CD14-positive monocyte (primary cell): ENCODE data around the gene PDIA5. TPM values are rescaled to one million over a fixed set of nuclear protein-coding genes. Genes with fewer than 3 reads are reported as not detected.
"Not testable (repeated sequence)": the region's sequence is repeated elsewhere in the genome, so short reads cannot be mapped to it uniquely, and the experiment has no call there.

Experiments used
- DNase-seq, 3 donors: peaks; one replicate each; pipeline ENCODE4 v3.0.0-alpha.2; 2011 to 2022
- H2AFZ ChIP-seq: 2 replicates; pipeline ENCODE4 v1.6.0; 2012; ENCODE audit warnings: mild to moderate bottlenecking, low read depth, low read length, inconsistent platforms; ENCODE audit not compliant: insufficient read depth, poor library complexity, severe bottlenecking
- H3K27ac ChIP-seq, 2 donors: 1 replicate in 1 of 2; 2 replicates in 1 of 2; pipeline ENCODE4 v1.5.1; 2012 to 2013; ENCODE audit warnings: low read length in 2 of 2, control low read depth in 1 of 2, inconsistent platforms in 1 of 2, low read depth in 1 of 2, mild to moderate bottlenecking in 1 of 2
- H3K27me3 ChIP-seq, 2 donors: one replicate each; pipeline versions ENCODE4 v1.6.0 to v1.6.1; 2011 to 2013; ENCODE audit warnings: low read length in 2 of 2; ENCODE audit not compliant: control insufficient read depth in 2 of 2, insufficient read depth in 2 of 2
- H3K36me3 ChIP-seq, 2 donors: replicated peaks in 1 of 2; 1 replicate in 1 of 2; 2 replicates in 1 of 2; pipeline versions ENCODE4 v1.5.1 to v1.6.1; 2012 to 2013; ENCODE audit warnings: low read length in 2 of 2, control low read depth in 1 of 2, inconsistent platforms in 1 of 2, mild to moderate bottlenecking in 1 of 2; ENCODE audit not compliant: insufficient read depth in 2 of 2, control insufficient read depth in 1 of 2
- H3K4me1 ChIP-seq, 2 donors: 1 replicate in 1 of 2; 2 replicates in 1 of 2; pipeline versions ENCODE4 v1.5.1 to v1.6.1; 2012 to 2013; ENCODE audit warnings: low read length in 2 of 2, control low read depth in 1 of 2, inconsistent platforms in 1 of 2, mild to moderate bottlenecking in 1 of 2, moderate library complexity in 1 of 2; ENCODE audit not compliant: insufficient read depth in 2 of 2, control insufficient read depth in 1 of 2
- H3K4me2 ChIP-seq: replicated peaks from 2 replicates; pipeline ENCODE3; 2012; ENCODE audit warnings: low read length, moderate library complexity, mild to moderate bottlenecking; ENCODE audit not compliant: poor library complexity, severe bottlenecking; ENCODE audit errors: extremely low read depth
- H3K4me3 ChIP-seq, 3 experiments: fragments of 200-600 bp in 1 of 3; sonication (generic) in 1 of 3; replicated peaks in 1 of 3; 1 replicate in 2 of 3; 2 replicates in 1 of 3; pipeline ENCODE4 v1.5.1; 2011 to 2013; ENCODE audit warnings: low read length in 3 of 3, mild to moderate bottlenecking in 3 of 3, control low read depth in 2 of 3, low read depth in 2 of 3, inconsistent platforms in 1 of 3, moderate library complexity in 1 of 3
- H3K79me2 ChIP-seq: 2 replicates; pipeline ENCODE4 v1.6.0; 2012; ENCODE audit warnings: mild to moderate bottlenecking, control low read depth, inconsistent platforms, low read length, moderate library complexity; ENCODE audit not compliant: insufficient read depth
- H3K9ac ChIP-seq: 2 replicates; pipeline ENCODE4 v1.6.0; 2017; ENCODE audit warnings: low read length, mild to moderate bottlenecking; ENCODE audit not compliant: insufficient read depth, poor library complexity, severe bottlenecking
- H3K9me3 ChIP-seq, 2 donors: replicated peaks in 1 of 2; 1 replicate in 1 of 2; 2 replicates in 1 of 2; pipeline versions ENCODE4 v1.5.1 to v1.6.1; 2012 to 2013; ENCODE audit warnings: low read length in 2 of 2, control low read depth in 1 of 2; ENCODE audit not compliant: control insufficient read depth in 1 of 2, insufficient read depth in 1 of 2
- H4K20me1 ChIP-seq: 2 replicates; pipeline ENCODE4 v1.6.0; 2012; ENCODE audit warnings: mild to moderate bottlenecking, low read length, control low read depth, moderate library complexity; ENCODE audit not compliant: insufficient read depth
- H3K27ac Mint-ChIP-seq, 7 donors: one replicate each; pipeline ENCODE4 v1.8.0; 2020; ENCODE audit warnings: mild to moderate bottlenecking in 7 of 7, mixed read lengths in 7 of 7, moderate library complexity in 6 of 7, inconsistent platforms in 2 of 7
- H3K27me3 Mint-ChIP-seq, 3 donors: one replicate each; pipeline ENCODE4 v1.8.0; 2021 to 2022; ENCODE audit warnings: low read depth in 3 of 3, mild to moderate bottlenecking in 3 of 3, mixed read lengths in 3 of 3, moderate library complexity in 3 of 3, inconsistent platforms in 1 of 3
- H3K36me3 Mint-ChIP-seq, 2 donors: one replicate each; pipeline ENCODE4 v1.8.0; 2020; ENCODE audit warnings: mixed read lengths in 2 of 2, inconsistent platforms in 1 of 2, mild to moderate bottlenecking in 1 of 2
- H3K4me1 Mint-ChIP-seq: one replicate; pipeline ENCODE4 v1.8.0; 2020; ENCODE audit warnings: mild to moderate bottlenecking, mixed read lengths
- H3K4me3 Mint-ChIP-seq, 2 donors: one replicate each; pipeline ENCODE4 v1.8.0; 2020; ENCODE audit warnings: mild to moderate bottlenecking in 2 of 2, mixed read lengths in 2 of 2, moderate library complexity in 1 of 2
- H3K9me3 Mint-ChIP-seq, 7 donors: one replicate each; pipeline ENCODE4 v1.8.0; 2020 to 2022; ENCODE audit warnings: mixed read lengths in 7 of 7, mild to moderate bottlenecking in 6 of 7, moderate library complexity in 6 of 7, inconsistent platforms in 2 of 7
- WGBS: methylation state at CpG from one replicate; pipeline ENCODE4 v1.1.5; 2013; ENCODE audit warnings: missing lambda C conversion rate; ENCODE audit not compliant: insufficient coverage; 5-methylcytosine and 5-hydroxymethylcytosine counted together
- intact Hi-C, 2 donors: fragments of 100-400 bp; cut with micrococcal nuclease; formaldehyde crosslinking; loops; one replicate each; pipeline versions ENCODE4 v1.15.0 to v1.15.1; 2023
- polyA plus RNA-seq, 3 donors: library from polyadenylated mRNA; depleted of rRNA in 1 of 3; unstranded in 2 of 3; stranded (reverse) in 1 of 3; fragments of 300-500 nt in 2 of 3; fragments of >200 nt in 1 of 3; fragmentation: Illumina TruSeq in 2 of 3; gene quantifications; 1 replicate in 2 of 3; 2 replicates in 1 of 3; pipeline ENCODE4 v1.2.3, GENCODE V29; 2012 to 2021
- TF ChIP-seq, protein P1 (sequence below): fragments of 200-600 bp; IDR thresholded peaks from one replicate; pipeline ENCODE4 v1.8.0; 2022; ENCODE audit warnings: antibody characterized with exemption, mild to moderate bottlenecking

The PDIA5 gene
- polyA plus RNA-seq, 3 donors: 7.1 to 10.0 (median 9.2) TPM

DNA sequence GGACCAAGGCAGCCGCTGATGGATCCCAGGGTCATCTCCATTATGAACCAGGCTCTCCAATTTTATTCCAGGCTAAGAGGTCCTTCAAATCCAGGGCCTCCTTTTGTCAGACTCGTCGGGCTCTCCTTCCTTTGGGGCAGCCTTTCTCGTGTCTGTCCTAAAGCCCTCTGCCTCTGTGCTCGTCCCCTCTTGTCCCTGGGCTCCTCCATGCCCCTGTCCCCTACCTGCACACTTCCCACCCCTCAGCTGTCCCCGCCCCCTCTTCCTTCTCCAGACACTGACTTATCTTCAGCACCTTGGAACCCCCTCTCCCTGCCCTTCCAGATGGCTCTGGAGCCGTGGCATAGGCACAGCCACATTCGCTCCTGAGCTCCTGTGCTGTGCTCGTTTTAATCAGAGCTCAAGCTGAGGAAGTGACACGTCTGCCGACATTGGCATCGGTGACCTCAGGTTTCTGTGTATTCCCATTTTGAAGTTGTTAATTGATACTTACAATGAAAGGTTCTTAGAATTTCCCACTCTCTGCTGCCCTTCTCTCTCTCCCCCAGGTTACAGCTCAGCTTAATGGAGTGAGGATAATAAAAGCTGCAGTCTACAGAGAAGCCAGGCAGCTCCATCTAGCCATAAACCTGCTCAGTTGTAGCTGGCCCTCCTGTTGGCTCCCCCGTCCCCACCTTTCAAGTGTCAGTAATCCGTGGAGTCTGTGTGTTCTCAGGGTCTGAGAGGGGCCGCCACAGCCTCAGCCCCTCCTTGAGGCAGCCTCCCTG, 83.8 kb downstream of the PDIA5 start:
- H3K27me3 Mint-ChIP-seq: peaks cover 0 to 2% (median 1%) of the 10 kb centered on the region in 3 donors
- H3K4me1 ChIP-seq: peaks cover 41 to 44% of the 10 kb centered on the region in 2 donors
- H3K9ac ChIP-seq: no peak overlapping the region
- peaks cover 1 to 8% (median 4%) of the 10 kb centered on the region in 7 donors for H3K9me3 Mint-ChIP-seq
- 97% methylated on average over 11 of the region's 15 CpGs for WGBS
- no peak overlapping the region for H3K4me3 ChIP-seq
- no peaks in the 10 kb centered on the region for H3K9me3 ChIP-seq
- H2AFZ ChIP-seq: no peak overlapping the region
- H3K4me3 Mint-ChIP-seq: no peak overlapping the region
- H3K4me1 Mint-ChIP-seq: peaks cover 34% of the 10 kb centered on the region
- H3K27ac Mint-ChIP-seq: peak overlapping the region in 5 of 7 donors; percentile 19 to 88 (median 84)
- H3K79me2 ChIP-seq: no peaks in the 10 kb centered on the region
- intact Hi-C loops: loop anchor here in 1 of 2 donors (5.0 kb wide), 1 partner anchor 47 kb away; no protein-coding TSS in a partner anchor
- DNase-seq: no peak
- TF ChIP-seq, protein P1, sequence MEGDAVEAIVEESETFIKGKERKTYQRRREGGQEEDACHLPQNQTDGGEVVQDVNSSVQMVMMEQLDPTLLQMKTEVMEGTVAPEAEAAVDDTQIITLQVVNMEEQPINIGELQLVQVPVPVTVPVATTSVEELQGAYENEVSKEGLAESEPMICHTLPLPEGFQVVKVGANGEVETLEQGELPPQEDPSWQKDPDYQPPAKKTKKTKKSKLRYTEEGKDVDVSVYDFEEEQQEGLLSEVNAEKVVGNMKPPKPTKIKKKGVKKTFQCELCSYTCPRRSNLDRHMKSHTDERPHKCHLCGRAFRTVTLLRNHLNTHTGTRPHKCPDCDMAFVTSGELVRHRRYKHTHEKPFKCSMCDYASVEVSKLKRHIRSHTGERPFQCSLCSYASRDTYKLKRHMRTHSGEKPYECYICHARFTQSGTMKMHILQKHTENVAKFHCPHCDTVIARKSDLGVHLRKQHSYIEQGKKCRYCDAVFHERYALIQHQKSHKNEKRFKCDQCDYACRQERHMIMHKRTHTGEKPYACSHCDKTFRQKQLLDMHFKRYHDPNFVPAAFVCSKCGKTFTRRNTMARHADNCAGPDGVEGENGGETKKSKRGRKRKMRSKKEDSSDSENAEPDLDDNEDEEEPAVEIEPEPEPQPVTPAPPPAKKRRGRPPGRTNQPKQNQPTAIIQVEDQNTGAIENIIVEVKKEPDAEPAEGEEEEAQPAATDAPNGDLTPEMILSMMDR: no peak
- H4K20me1 ChIP-seq: no peaks in the 10 kb centered on the region
- peaks cover 22 to 54% of the 10 kb centered on the region in 2 donors for H3K36me3 ChIP-seq
- H3K36me3 Mint-ChIP-seq: peaks cover 42 to 53% of the 10 kb centered on the region in 2 donors
- H3K27ac ChIP-seq: peak overlapping the region; percentile 67 to 90
- H3K4me2 ChIP-seq: no peak overlapping the region
- H3K27me3 ChIP-seq: no peaks in the 10 kb centered on the region

DNA sequence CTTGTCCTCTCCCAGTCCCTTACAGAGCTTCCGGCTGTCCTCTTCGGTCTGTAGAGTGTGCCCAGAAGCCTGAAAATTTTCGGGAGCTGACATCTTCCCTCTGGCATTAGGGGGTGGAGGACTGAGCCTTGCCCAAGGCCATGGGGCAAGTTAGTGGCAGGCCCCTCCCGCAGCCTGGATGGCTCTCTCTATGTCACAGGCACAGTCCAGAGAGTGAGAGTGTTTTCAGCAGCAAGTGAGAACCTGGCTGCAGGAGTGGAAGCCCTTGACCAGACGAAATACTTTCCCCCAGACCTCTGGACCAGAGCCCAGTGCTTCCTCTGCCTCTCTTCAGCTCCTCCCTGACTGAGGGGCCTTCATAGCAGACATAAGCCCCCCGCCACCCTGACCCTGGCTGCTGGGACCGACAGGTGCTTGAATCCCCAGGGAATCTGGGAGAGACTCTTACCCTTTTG, 84.5 kb downstream of the PDIA5 start:
- H3K9me3 ChIP-seq: no peaks in the 10 kb centered on the region
- no peaks in the 10 kb centered on the region for H3K27me3 ChIP-seq
- H3K27ac ChIP-seq: peak overlapping the region; percentile 67 to 90
- H3K36me3 ChIP-seq: peaks cover 18 to 50% of the 10 kb centered on the region in 2 donors
- TF ChIP-seq, protein P1: no peak
- H2AFZ ChIP-seq: no peak overlapping the region
- Mint-ChIP-seq H3K27ac (peak overlapping the region in 6 of 7 donors; percentile 53 to 94 (median 86)), H3K36me3 (peaks cover 35 to 53% of the 10 kb centered on the region in 2 donors), H3K4me3 (no peak overlapping the region), H3K9me3 (peaks cover 1 to 8% (median 4%) of the 10 kb centered on the region in 7 donors), H3K27me3 (peaks cover 0 to 2% (median 1%) of the 10 kb centered on the region in 3 donors), H3K4me1 (peaks cover 38% of the 10 kb centered on the region)
- no peaks in the 10 kb centered on the region for H4K20me1 ChIP-seq
- H3K4me3 ChIP-seq: no peak overlapping the region
- H3K4me2 ChIP-seq: no peak overlapping the region
- H3K4me1 ChIP-seq: peaks cover 43 to 47% of the 10 kb centered on the region in 2 donors
- H3K79me2 ChIP-seq: no peaks in the 10 kb centered on the region
- WGBS: 100% methylated on average over 5 of the region's 7 CpGs
- DNase-seq: no peak
- no peak overlapping the region for H3K9ac ChIP-seq
- intact Hi-C loops: loop anchor here in 1 of 2 donors (5.0 kb wide), 1 partner anchor 46 kb away; no protein-coding TSS in a partner anchor

DNA sequence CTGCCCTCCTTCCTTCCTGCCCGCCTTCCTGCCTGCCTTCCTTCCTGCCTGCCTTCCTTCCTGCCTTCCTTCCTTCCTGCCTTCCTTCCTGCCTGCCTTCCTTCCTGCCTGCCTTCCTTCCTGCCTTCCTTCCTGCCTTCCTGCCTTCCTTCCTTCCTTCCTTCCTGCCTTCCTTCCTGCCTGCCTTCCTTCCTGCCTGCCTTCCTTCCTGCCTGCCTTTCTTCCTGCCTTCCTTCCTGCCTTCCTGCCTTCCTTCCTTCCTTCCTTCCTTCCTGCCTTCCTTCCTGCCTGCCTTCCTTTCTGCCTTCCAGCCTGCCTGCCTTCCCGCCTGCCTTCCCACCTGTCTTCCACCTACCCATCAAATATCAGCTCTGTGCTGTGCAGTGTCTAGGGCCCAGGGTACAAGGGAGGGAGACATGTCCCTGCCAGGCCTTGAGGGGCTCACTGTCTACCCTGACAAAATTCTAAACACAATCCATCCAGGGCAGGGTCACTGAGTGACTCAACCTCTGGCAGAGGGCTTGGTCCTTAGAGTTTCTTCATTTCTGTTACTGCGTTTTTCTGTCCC, 85.1 kb downstream of the PDIA5 start:
- not testable (repeated sequence) for H3K4me2 ChIP-seq, H3K9me3 ChIP-seq, H3K9me3 Mint-ChIP-seq, H3K9ac ChIP-seq, H3K79me2 ChIP-seq, H3K27me3 Mint-ChIP-seq, H3K4me3 Mint-ChIP-seq, H3K4me3 ChIP-seq, H3K27me3 ChIP-seq, H2AFZ ChIP-seq, H4K20me1 ChIP-seq
- Mint-ChIP-seq H3K27ac (peak overlapping the region; percentile 79 to 94 (median 88)), H3K4me1 (peaks cover 38% of the 10 kb centered on the region), H3K36me3 (peaks cover 35 to 56% of the 10 kb centered on the region in 2 donors)
- peak in 2 of 3 donors; percentile 7 to 19 for DNase-seq
- H3K4me1 ChIP-seq: peaks cover 43 to 47% of the 10 kb centered on the region in 2 donors
- 39% methylated on average over 1 of the region's 3 CpGs for WGBS
- peak overlapping the region; percentile 67 to 90 for H3K27ac ChIP-seq
- H3K36me3 ChIP-seq: peaks cover 17 to 50% of the 10 kb centered on the region in 2 donors
- intact Hi-C loops: loop anchor here in 1 of 2 donors (5.0 kb wide), 1 partner anchor 45 kb away; no protein-coding TSS in a partner anchor
